Measurements from ENCODE around the gene TRPM1. TPM values are rescaled to one million over a fixed set of nuclear protein-coding genes. Genes with fewer than 3 reads are reported as not detected.

Gene TRPM1
- total RNA-seq, 1 experiment from 2014 or later, result not detected

- no peaks in the 10 kb centered on the region for H3K36me3 ChIP-seq
- no peaks in the 10 kb centered on the region for H3K9me3 ChIP-seq
- no peaks in the 10 kb centered on the region for H3K27me3 ChIP-seq
- H3K4me3 ChIP-seq, result no peak overlapping the region
- DNase-seq, result no peak
Observed at GRCh38 chr15:31045606-31046005, 55.9 kb downstream of the TRPM1 start.

DNA sequence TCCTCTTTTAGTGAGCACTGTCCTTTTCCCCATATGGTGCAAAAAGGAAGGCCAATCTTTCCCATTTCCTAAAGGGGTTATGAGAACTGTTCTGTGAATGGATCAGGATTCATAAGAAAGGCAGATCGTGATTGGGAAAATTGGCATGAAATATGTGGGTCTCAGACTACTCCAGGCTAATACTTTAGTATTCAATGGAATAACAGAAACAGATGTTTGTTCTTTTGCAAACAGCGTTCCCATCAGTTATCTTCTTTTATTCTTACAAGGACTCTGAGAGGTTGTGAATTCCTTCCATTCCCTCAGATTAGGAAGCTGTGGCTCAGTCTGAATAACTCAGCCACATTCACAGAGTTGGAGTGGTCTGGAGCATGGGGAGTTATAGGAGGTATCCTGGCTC lies 58.8 kb downstream of the TRPM1 start:
- no peaks in the 10 kb centered on the region for H3K27me3 ChIP-seq
- no peaks in the 10 kb centered on the region for H3K9me3 ChIP-seq
- no peak for DNase-seq
- no peak overlapping the region for H3K4me3 ChIP-seq
- no peaks in the 10 kb centered on the region for H3K36me3 ChIP-seq

DNA sequence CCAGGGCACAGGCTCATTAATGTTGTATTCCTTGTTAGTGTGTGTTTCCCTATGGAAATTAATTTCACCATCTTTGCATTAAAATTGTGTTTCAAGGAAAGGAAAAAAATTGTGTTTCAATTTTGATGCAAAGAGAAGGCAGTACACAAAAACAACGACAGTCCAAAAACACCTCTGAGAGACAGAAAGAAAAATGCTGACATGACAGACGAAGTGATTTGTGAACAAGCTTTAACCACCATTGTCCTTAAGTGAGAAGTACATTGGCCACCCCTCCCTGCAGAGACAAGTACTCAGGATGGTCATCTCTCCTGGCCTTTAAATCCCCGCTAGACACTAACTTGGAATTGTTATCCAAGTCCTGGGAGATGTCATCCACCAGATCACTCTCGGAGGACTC lies 59.9 kb downstream of the TRPM1 start:
- no peak for DNase-seq
- H3K9me3 ChIP-seq, result no peaks in the 10 kb centered on the region
- no peak overlapping the region for H3K4me3 ChIP-seq
- no peaks in the 10 kb centered on the region for H3K27me3 ChIP-seq
- no peaks in the 10 kb centered on the region for H3K36me3 ChIP-seq

DNA sequence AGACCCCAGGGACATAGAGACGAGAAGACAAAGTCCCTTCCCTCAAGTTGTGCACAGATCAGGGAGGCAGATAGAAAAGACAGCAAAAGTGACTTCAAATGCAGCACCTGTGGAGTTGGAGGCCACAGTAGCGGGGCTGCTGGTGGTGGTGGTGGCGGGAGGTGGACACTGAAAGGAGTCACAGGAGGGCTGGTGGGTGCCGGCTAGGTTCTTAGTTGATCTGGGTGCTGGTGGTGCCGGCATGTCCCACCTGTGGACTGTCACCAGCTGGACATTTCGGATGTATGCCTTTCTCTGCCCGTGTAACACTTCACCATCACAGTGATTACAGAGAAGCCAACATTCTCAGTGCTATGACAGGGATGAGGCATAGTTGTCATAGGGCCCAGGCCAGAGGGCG lies 60.9 kb downstream of the TRPM1 start:
- DNase-seq, result no peak
- Histone ChIP-seq H3K9me3 (no peaks in the 10 kb centered on the region), H3K36me3 (no peaks in the 10 kb centered on the region), H3K4me3 (no peak overlapping the region), H3K27me3 (no peaks in the 10 kb centered on the region)

DNA sequence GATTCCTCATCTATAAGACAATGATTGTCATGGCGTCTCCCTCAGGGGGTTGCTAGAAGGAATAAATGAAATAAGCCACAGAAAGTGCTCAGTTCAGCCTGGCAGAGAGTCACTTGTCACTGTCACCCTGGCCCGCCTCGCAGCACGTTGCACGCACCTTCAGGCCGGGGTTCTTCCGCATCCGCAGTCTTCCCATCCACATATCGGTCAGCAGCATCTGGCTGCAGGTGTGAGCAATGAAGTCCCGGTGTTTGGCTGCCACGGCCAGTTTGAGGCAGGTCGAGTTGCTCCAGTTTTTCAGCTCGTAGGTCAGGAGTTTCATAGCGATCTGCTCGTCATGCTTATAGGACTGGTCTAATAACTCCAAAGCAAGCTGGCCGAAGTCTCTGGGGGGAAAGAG lies 61.6 kb downstream of the TRPM1 start:
- Histone ChIP-seq H3K27me3 (no peaks in the 10 kb centered on the region), H3K36me3 (no peaks in the 10 kb centered on the region), H3K4me3 (no peak overlapping the region), H3K9me3 (no peaks in the 10 kb centered on the region)
- DNase-seq, result no peak

DNA sequence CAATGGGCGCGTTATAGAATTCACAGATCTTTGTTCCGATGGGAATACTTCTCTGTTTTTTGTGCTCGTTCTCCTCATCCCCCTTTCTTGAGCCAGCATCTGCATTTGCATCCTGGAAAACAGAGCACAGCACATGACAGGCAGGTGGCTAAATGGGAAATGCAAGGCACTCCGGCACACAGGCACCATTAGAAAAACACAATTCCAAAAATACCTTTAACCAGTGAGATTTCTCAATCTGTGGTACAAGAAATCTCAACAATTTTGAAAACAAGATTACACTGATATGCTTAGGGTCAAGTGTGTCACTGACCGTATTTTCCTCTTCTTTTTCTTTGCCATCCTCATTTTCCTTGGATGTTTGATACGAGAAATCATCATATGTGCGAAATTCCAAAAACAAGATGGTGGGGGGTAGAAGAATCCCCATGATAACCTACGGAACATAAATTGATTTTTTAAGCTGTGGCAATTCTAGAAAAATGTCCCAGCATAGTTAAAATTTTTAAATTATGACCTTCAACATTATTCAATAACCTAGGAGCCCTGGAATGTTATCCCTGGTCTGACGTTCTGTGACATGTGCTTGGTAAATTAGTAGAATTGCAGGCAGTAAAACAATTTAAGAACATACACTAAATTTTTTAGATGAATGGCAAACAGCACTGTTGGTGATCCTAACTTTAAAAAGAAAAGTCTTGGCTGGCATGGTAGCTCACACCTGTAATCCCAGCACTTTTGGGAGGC lies 63.6 kb downstream of the TRPM1 start:
- Histone ChIP-seq H3K4me3 (no peak overlapping the region), H3K9me3 (no peaks in the 10 kb centered on the region), H3K36me3 (no peaks in the 10 kb centered on the region), H3K27me3 (no peaks in the 10 kb centered on the region)
- DNase-seq, result no peak

DNA sequence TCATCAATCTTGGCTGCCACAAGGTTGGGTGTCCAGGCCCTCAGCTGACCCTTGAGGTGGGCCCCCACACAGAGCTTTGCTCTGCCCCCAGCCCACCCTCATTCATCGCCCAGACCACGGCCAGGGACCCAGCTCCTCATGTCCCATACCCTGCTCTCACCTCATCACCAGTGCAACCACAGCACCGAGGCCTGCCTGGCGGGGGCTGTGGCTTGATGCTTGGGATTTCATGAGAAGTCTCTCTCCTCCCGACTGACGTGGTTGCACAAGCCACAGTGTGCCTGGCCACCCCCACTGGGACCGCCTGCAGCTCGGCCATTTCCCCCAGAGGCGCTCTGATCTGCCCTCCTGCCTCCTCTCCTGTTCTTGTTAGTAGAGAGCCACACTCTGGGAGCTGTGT lies 64.7 kb downstream of the TRPM1 start:
- H3K36me3 ChIP-seq, result no peaks in the 10 kb centered on the region
- no peaks in the 10 kb centered on the region for H3K9me3 ChIP-seq
- H3K4me3 ChIP-seq, result no peak overlapping the region
- H3K27me3 ChIP-seq, result no peaks in the 10 kb centered on the region
- no peak for DNase-seq

DNA sequence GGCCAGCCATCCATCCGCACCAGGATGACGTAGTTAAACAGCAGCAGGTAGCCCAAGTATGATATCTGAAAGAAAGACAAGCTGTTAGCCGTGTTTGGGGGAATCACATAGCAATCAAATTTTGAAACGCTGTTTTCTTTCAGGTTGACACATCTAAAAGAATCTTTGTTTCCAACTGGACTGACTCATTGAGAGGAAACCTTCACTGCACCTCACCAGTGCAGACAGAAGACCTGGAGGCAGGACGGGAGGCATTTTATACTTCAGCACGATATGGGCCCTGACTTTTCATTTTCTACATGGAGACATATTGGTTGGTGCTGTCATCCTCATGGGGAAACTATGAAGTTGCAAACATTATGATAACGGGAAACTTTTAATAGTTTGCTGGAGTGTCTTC lies 65.9 kb downstream of the TRPM1 start:
- Histone ChIP-seq H3K36me3 (no peaks in the 10 kb centered on the region), H3K27me3 (no peaks in the 10 kb centered on the region), H3K9me3 (no peaks in the 10 kb centered on the region), H3K4me3 (no peak overlapping the region)
- DNase-seq, result no peak

- Histone ChIP-seq H3K27me3 (no peaks in the 10 kb centered on the region), H3K9me3 (no peaks in the 10 kb centered on the region)
- no peak for DNase-seq
Observed at GRCh38 chr15:31034152-31034551, 67.4 kb downstream of the TRPM1 start.

DNA sequence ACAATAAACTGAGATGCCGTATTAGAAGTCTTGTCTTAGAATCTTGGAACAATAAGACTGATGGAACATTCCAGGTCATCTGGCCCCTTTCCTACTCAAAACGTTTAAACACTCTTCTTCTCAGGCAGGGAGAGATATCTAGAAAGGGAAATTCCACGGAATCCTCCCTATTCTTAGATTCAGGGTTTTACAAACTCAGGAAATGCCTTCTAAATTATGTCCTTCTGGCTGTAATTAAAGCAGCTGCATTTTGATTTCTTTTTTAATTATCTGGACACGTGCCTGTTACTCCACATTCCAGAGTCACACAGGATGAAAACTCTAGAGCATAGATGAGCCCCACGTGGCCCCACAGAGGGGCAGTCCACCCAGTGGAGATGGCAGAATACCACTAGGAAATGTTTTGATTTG lies 68.6 kb downstream of the TRPM1 start:
- H3K36me3 ChIP-seq, result no peaks in the 10 kb centered on the region
- H3K9me3 ChIP-seq, result no peaks in the 10 kb centered on the region
- H3K27me3 ChIP-seq, result no peaks in the 10 kb centered on the region
- DNase-seq, result no peak
- no peak overlapping the region for H3K4me3 ChIP-seq

More at GRCh38 chr15:31034152-31034551, 67.4 kb downstream of the TRPM1 start:
- H3K4me3 ChIP-seq, result no peak overlapping the region
- no peaks in the 10 kb centered on the region for H3K36me3 ChIP-seq

DNA sequence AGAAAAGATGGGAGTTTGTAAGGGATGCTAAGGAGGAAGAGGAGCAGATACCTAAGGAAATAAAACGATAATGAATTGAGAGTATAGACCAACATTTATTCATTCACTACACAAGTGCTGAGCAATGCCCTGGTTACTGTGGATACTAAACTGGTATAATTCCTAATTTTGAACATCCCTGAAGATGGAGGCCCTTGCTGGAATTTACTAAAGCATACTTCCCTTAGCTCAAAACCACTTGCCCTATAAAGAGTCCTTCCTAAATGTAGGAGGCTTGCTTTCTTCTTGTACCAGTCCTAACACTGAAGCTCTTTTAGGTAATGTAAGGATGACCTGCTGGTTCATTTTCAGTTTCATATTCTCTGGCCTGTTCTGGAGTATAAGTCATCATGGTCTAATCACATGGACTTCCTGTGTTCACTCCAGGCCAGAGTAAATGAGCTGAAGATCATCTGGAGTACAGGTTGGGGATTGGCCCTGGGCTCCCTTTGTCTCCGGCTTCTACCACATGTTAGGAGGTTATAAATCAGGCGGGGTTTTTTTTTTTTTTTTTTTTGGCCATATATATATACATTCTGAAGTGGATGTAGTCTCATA lies 70.0 kb downstream of the TRPM1 start:
- H3K36me3 ChIP-seq, result no peaks in the 10 kb centered on the region
- no peak for DNase-seq
- no peaks in the 10 kb centered on the region for H3K9me3 ChIP-seq
- H3K4me3 ChIP-seq, result no peak overlapping the region
- H3K27me3 ChIP-seq, result no peaks in the 10 kb centered on the region

- Histone ChIP-seq H3K9me3 (no peaks in the 10 kb centered on the region), H3K36me3 (no peaks in the 10 kb centered on the region), H3K27me3 (no peaks in the 10 kb centered on the region), H3K4me3 (no peak overlapping the region)
- DNase-seq, result peak; percentile 25
Observed at GRCh38 chr15:31027910-31028578, 73.5 kb downstream of the TRPM1 start.

GRCh38 chr15:31025996-31026395 lies 75.5 kb downstream of the TRPM1 start:
- H3K9me3 ChIP-seq, result no peaks in the 10 kb centered on the region
- no peak overlapping the region for H3K4me3 ChIP-seq

DNA sequence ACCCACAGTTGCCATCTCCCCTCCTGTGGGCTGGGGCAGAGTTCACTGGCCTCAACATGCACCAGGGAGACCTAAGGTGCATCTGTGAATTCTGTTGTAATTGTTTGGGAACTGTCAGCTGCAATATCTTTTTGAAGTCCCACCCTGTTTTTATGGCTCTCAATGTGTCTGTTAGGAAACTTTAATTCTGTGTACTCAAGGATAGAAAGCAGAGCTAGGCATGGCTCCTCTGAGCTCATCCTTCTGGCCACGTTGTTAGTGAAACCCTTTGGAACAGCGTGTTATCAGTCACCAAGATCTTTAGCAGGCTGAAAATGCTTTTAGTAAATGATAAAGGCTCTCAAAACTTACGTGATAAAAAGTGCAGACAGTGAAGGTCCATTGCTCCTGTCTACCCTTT lies 76.5 kb downstream of the TRPM1 start:
- H3K4me3 ChIP-seq, result no peak overlapping the region
- DNase-seq, result no peak

More at GRCh38 chr15:31025996-31026395, 75.5 kb downstream of the TRPM1 start:
- Histone ChIP-seq H3K36me3 (no peaks in the 10 kb centered on the region), H3K27me3 (no peaks in the 10 kb centered on the region)
- no peak for DNase-seq

DNA sequence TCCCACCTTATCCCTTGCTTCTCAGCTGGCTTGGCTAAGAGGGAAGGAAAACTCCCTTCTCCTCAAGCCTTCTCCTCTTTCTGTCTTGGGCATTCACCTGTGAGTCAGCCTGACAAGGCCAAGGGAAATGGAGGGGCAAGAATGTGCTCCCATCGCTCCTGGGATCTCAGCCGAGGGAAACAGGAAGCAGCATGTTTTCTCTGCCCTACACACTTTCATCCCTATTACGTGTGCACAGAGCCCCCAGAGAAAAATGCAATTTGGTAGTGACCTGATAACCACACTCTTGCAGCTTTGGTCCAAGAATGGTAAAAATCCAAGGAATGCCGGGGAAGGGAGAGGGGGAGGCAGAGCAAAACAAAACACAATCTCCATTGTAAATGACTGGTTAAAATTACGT lies 77.2 kb downstream of the TRPM1 start:
- peak; percentile 84 for DNase-seq
- H3K27me3 ChIP-seq, result no peaks in the 10 kb centered on the region
- no peaks in the 10 kb centered on the region for H3K9me3 ChIP-seq
- no peak overlapping the region for H3K4me3 ChIP-seq
- H3K36me3 ChIP-seq, result no peaks in the 10 kb centered on the region

More for the DNA sequence above, 76.5 kb downstream of the TRPM1 start:
- H3K36me3 ChIP-seq, result no peaks in the 10 kb centered on the region
- H3K27me3 ChIP-seq, result no peaks in the 10 kb centered on the region
- no peaks in the 10 kb centered on the region for H3K9me3 ChIP-seq

GRCh38 chr15:31023841-31024240 lies 77.7 kb downstream of the TRPM1 start:
- Histone ChIP-seq H3K36me3 (no peaks in the 10 kb centered on the region), H3K27me3 (no peaks in the 10 kb centered on the region), H3K4me3 (no peak overlapping the region), H3K9me3 (no peaks in the 10 kb centered on the region)
- DNase-seq, result no peak

- Histone ChIP-seq H3K4me3 (no peak overlapping the region), H3K27me3 (no peaks in the 10 kb centered on the region), H3K36me3 (no peaks in the 10 kb centered on the region), H3K9me3 (no peaks in the 10 kb centered on the region)
- DNase-seq, result no peak
Observed at GRCh38 chr15:31021067-31021665, 80.4 kb downstream of the TRPM1 start.
